Ovary (tissue), 9 donors: Measurements from ENCODE around the gene KCNAB3. TPM values are rescaled to one million over a fixed set of nuclear protein-coding genes. Genes with fewer than 3 reads are reported as not detected.

Experiments used
- DNase-seq, 5 donors: peaks; one replicate each; pipeline ENCODE4 v3.0.0-alpha.2; 2019 to 2020
- H3K27ac ChIP-seq, 2 donors: fragments of 200-600 bp; one replicate each; pipeline versions ENCODE4 v1.5.1 to v1.8.0; 2019 to 2022
- H3K27me3 ChIP-seq: fragments of 200-600 bp; one replicate; pipeline ENCODE4 v1.8.0; 2022
- H3K36me3 ChIP-seq: fragments of 200-600 bp; sonication (generic); one replicate; pipeline ENCODE4 v1.5.1; 2019
- H3K4me1 ChIP-seq: one replicate; pipeline ENCODE4 v1.8.1; 2013; ENCODE audit warnings: mild to moderate bottlenecking, moderate library complexity; ENCODE audit not compliant: insufficient read depth
- H3K4me3 ChIP-seq: fragments of 200-600 bp; sonication (generic); one replicate; pipeline ENCODE4 v1.5.1; 2017
- H3K9me3 ChIP-seq, 2 donors: fragments of 200-600 bp in 1 of 2; sonication (generic) in 1 of 2; one replicate each; pipeline versions ENCODE4 v1.5.1 to v1.8.1; 2013 to 2019; ENCODE audit warnings: mild to moderate bottlenecking in 1 of 2, moderate library complexity in 1 of 2
- CTCF ChIP-seq, 3 donors: fragments of 450-650 bp in 2 of 3; fragments of 200-600 bp in 1 of 3; IDR thresholded peaks; one replicate each; pipeline versions ENCODE4 v1.5.1 to v1.8.0; 2016 to 2022; ENCODE audit warnings: antibody characterized with exemption in 3 of 3, mild to moderate bottlenecking in 1 of 3
- EP300 ChIP-seq: sonication (generic); formaldehyde crosslinking; IDR thresholded peaks from one replicate; pipeline ENCODE4 v1.6.1; 2017; ENCODE audit warnings: antibody characterized with exemption
- POLR2A ChIP-seq: fragments of 450-650 bp; IDR thresholded peaks from one replicate; pipeline ENCODE4 v1.6.1; 2017; ENCODE audit warnings: antibody characterized with exemption, mild to moderate bottlenecking, moderate library complexity
- WGBS, 3 donors: extraction: QIAGEN DNeasy Blood & Tissue Kit in 1 of 3; methylation state at CpG; one replicate each; pipeline versions ENCODE4 v1.1.5 to v1.1.7; 2013 to 2017; 5-methylcytosine and 5-hydroxymethylcytosine counted together
- intact Hi-C, 4 donors: fragments of 100-400 bp; cut with DNase I; formaldehyde crosslinking; loops; one replicate each; pipeline versions ENCODE4 v1.11.0 to v1.15.1; 2022 to 2023
- polyA plus RNA-seq, 2 donors: library from polyadenylated mRNA; stranded (reverse); fragments of 200-250 nt in 1 of 2; fragments of 350-450 nt in 1 of 2; fragmentation: Illumina TruSeq in 1 of 2; extraction: RNeasy Lipid Tissue Mini Kit (QIAGEN cat#74804) in 1 of 2; gene quantifications; one replicate each; pipeline ENCODE4 v1.2.3, GENCODE V29; 2013 to 2014
- total RNA-seq, 7 donors: library from RNA; depleted of rRNA in 2 of 7; stranded (reverse); fragments of >200 nt in 2 of 7; fragmentation: NEBNext Ultra II Directional in 3 of 7; extraction: Animal tissue kit (Norgen Biotek cat#: 25700) in 3 of 7; gene quantifications; one replicate each; pipeline versions ENCODE4 v1.1.0 to v1.2.4, GENCODE V29; 2016 to 2023
- donor health status: DM: no; HTN: no; CAD: no; lungs with moderate emphysema.
- donor health status: DM: no; HTN: no; CAD: no.
- donor health status: Bipolar disorder and iron deficiency.
- donor health status: DM: yes; HTN: yes; CAD: no.
- donor health status: DM: no; HTN: no; CAD: no.
- donor health status: DM: yes; HTN: yes; CAD: no.

Gene KCNAB3
- total and polyA plus RNA-seq, 9 donors, result 0.48 to 5.9 (median 2.2) TPM

- H3K4me3 ChIP-seq, result no peak overlapping the region
- 65 to 70% (median 68%) methylated on average over 5 of the region's 5 CpGs for WGBS, 3 donors
- H3K27me3 ChIP-seq, result no peaks in the 10 kb centered on the region
- H3K4me1 ChIP-seq, result no peaks in the 10 kb centered on the region
- no peak for TF ChIP-seq POLR2A
- no peak for TF ChIP-seq EP300
- TF ChIP-seq CTCF (IDR thresholded peaks at IDR 0.05), result no peak
- H3K36me3 ChIP-seq, result no peaks in the 10 kb centered on the region
- H3K9me3 ChIP-seq, result no peaks in the 10 kb centered on the region
- intact Hi-C loops, result no loop called here
- no peak overlapping the region for H3K27ac ChIP-seq
- no peak for DNase-seq
Measured at GRCh38 chr17:7951143-7951792, 21.6 kb upstream of the KCNAB3 start.

GRCh38 chr17:7950578-7950977 lies 20.9 kb upstream of the KCNAB3 start:
- TF ChIP-seq CTCF (IDR thresholded peaks at IDR 0.05) (no peak), EP300 (no peak)
- Histone ChIP-seq H3K9me3 (no peaks in the 10 kb centered on the region), H3K27me3 (no peaks in the 10 kb centered on the region), H3K4me3 (no peak overlapping the region), H3K4me1 (no peaks in the 10 kb centered on the region), H3K27ac (no peak overlapping the region), H3K36me3 (no peaks in the 10 kb centered on the region)
- 46 to 95% (median 67%) methylated on average over 3 of the region's 3 CpGs for WGBS, 3 donors
- intact Hi-C loops, result no loop called here
- no peak for DNase-seq

GRCh38 chr17:7947651-7948050 lies 18.0 kb upstream of the KCNAB3 start:
- Histone ChIP-seq H3K27me3 (no peaks in the 10 kb centered on the region), H3K4me3 (no peak overlapping the region), H3K4me1 (no peaks in the 10 kb centered on the region), H3K9me3 (no peaks in the 10 kb centered on the region), H3K27ac (no peak overlapping the region), H3K36me3 (no peaks in the 10 kb centered on the region)
- intact Hi-C loops, result no loop called here
- 81 to 85% (median 81%) methylated on average over 5 of the region's 5 CpGs for WGBS, 3 donors
- no peak for TF ChIP-seq CTCF (IDR thresholded peaks at IDR 0.05)
- TF ChIP-seq EP300, result no peak
- TF ChIP-seq POLR2A, result no peak
- DNase-seq, result no peak

- H3K4me1 ChIP-seq, result no peaks in the 10 kb centered on the region
- no peaks in the 10 kb centered on the region for H3K9me3 ChIP-seq
- H3K4me3 ChIP-seq, result no peak overlapping the region
- no peaks in the 10 kb centered on the region for H3K27me3 ChIP-seq
- DNase-seq, result no peak
- intact Hi-C loops, result no loop called here
- no peak overlapping the region for H3K27ac ChIP-seq
- 53 to 82% (median 70%) methylated on average over 5 of the region's 5 CpGs for WGBS, 3 donors
- TF ChIP-seq EP300 (no peak), CTCF (IDR thresholded peaks at IDR 0.05) (no peak), POLR2A (no peak)
- H3K36me3 ChIP-seq, result no peaks in the 10 kb centered on the region
Measured at GRCh38 chr17:7946441-7946840, 16.8 kb upstream of the KCNAB3 start.
